ENCODE results near the gene MAN2B1. TPM values are rescaled to one million over a fixed set of nuclear protein-coding genes. Genes with fewer than 3 reads are reported as not detected.

The MAN2B1 gene
- total RNA-seq = 35.4 TPM

DNA sequence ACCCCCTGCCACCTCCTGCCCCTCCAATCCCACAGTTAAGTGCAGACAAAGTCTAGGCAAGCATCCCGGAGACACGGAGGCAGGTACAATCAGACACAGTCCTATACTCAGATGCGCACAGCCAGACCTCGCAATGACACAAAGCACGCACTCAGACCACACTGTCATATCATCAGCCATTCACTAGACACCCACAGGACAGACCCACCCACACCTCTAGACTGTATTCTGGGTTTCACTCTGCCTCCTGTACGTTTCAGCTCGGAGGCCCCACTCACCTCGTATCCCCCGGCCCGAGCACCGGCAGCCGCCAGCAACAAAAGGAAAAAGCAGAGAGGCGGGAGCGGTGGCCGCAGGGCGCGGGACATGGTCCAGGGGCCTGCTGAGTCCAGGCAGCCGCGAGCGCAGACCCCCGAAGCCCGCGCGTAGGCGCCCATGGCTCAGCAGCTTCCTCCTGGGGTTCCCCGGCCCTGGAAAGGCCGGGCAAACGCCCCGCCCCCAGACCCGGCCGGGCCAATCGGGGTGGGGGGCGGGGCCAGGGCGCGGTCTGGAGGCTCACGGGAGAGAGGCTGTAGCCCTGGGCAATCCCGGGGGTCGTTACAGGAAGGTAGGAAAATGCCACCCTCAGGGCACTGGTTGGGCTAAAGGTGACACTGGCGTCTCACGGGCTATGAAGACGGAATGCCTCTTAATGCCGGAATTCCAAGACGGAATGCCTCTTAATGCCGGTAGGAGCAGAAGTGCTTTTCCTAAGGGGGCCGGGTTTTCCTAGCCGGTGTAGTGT, at the start of gene MAN2B1, which contains the start of gene WDR83:
Gene MAN2B1, minus strand, starts transcription at position 478 of the 784 bp plus-strand sequence. Its CDS starts 41 bp downstream, at position 437.
Gene WDR83, plus strand, starts transcription at position 543 of the 784 bp plus-strand sequence. CDS start 2,984 bp downstream, outside the sequence.

GRCh38 chr19:12696366-12697335, 30.1 kb upstream of the MAN2B1 start, which contains the start of gene FBXW9:
FBXW9 (minus strand) TSS chr19:12696631; CDS start chr19:12696581, 50 bp downstream.

DNA sequence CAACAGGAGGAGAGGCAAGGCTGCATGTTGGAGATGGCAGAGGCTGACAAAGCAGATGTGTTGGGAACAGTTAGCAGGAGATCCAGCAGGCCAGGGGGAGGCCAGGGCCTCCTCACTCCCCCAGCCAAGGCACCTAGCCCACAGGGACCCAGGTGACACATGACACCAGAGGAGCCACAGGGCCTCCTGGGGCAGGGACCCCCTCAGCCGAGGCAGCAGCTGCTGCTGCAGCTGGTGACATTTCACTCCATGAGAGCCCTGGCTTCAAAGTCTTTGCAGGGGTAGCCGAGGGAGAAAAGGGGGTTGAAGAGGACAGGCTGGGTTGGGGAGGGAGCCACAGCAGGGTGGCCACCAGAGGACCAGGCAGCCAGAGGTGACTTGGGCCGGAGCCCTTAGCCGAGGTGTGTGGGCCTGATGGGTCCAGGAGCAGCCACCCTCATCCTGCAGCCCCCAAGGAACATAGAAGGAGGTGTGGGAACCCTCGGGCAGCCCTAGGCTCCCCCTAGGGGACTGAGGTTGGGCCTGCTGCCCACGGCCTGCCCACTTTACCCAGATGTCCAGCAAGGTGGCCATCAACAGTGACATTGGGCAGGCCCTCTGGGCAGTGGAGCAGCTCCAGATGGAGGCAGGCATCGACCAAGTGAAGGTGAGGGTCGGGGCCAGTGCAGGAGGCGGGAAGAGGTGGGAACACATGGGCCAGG, 21.1 kb upstream of the MAN2B1 start, which contains the start of gene GNG14:
Gene GNG14, plus strand, starts transcription at position 503 of the 701 bp plus-strand sequence. Its CDS starts 51 bp downstream, at position 554.

GRCh38 chr19:12681074-12681987, 14.8 kb upstream of the MAN2B1 start, which contains the start of gene DHPS:
DHPS (minus strand) TSS chr19:12681880; CDS start chr19:12681766, 114 bp downstream.

GRCh38 chr19:12610540-12611360, 55.8 kb downstream of the MAN2B1 start, which contains the start of the genes ZNF490 and ZNF791:
ZNF490 (minus strand) TSS chr19:12610813; CDS start chr19:12610680, 133 bp downstream.
ZNF791 (plus strand) TSS chr19:12610920; CDS start chr19:12611080, 160 bp downstream.

Other genes starting within 250 kb of the MAN2B1 start
- gene ZNF443, start 225.7 kb downstream of the MAN2B1 start, total RNA-seq = 16.2 TPM
- gene ZNF709, start 181.9 kb downstream of the MAN2B1 start, total RNA-seq = 20.2 TPM
- gene ZNF564, start 115.3 kb downstream of the MAN2B1 start, total RNA-seq = 33.2 TPM
- 15.2 TPM for gene ZNF490, start 55.9 kb downstream of the MAN2B1 start, total RNA-seq
- gene ZNF791, start 55.8 kb downstream of the MAN2B1 start, total RNA-seq = 47.4 TPM
- 6.7 TPM for gene WDR83, start 65 bp upstream of the MAN2B1 start, total RNA-seq
- 154 TPM for gene DHPS, start 15.1 kb upstream of the MAN2B1 start, total RNA-seq
- not detected for gene GNG14, start 21.3 kb upstream of the MAN2B1 start, total RNA-seq
- 7.8 TPM for gene FBXW9, start 29.9 kb upstream of the MAN2B1 start, total RNA-seq
- gene TNPO2, start 57.2 kb upstream of the MAN2B1 start, total RNA-seq = 92.0 TPM
- 144 TPM for gene TRIR, start 67.9 kb upstream of the MAN2B1 start, total RNA-seq
- gene GET3, start 70.8 kb upstream of the MAN2B1 start, total RNA-seq = 49.4 TPM
- gene BEST2, start 85.0 kb upstream of the MAN2B1 start, total RNA-seq = 0.55 TPM
- 33.5 TPM for gene HOOK2, start 108.8 kb upstream of the MAN2B1 start, total RNA-seq
- gene JUNB, start 124.7 kb upstream of the MAN2B1 start, total RNA-seq = 194 TPM
- gene PRDX2, start 135.1 kb upstream of the MAN2B1 start, total RNA-seq = 290 TPM
- gene THSD8, start 135.3 kb upstream of the MAN2B1 start, total RNA-seq = not detected
- 20.2 TPM for gene RNASEH2A, start 139.8 kb upstream of the MAN2B1 start, total RNA-seq
- gene RTBDN, start 167.8 kb upstream of the MAN2B1 start, total RNA-seq = 8.6 TPM
- gene MAST1, start 171.8 kb upstream of the MAN2B1 start, total RNA-seq = 23.3 TPM
- gene DNASE2, start 214.7 kb upstream of the MAN2B1 start, total RNA-seq = 15.1 TPM
- 2.1 TPM for gene KLF1, start 220.5 kb upstream of the MAN2B1 start, total RNA-seq
- gene GCDH, start 224.4 kb upstream of the MAN2B1 start, total RNA-seq = 59.3 TPM

All from camera-type eye (tissue), 1 donor.